IPS-NIHi7 (cell line): ENCODE measurements around the gene HSP90B1.

ENCODE experiments used
- DNase-seq: peaks from one replicate; pipeline ENCODE4 v3.0.0; 2012; ENCODE audit warnings: mixed read lengths; ENCODE audit errors: extremely low spot score

Gene HSP90B1

DNA sequence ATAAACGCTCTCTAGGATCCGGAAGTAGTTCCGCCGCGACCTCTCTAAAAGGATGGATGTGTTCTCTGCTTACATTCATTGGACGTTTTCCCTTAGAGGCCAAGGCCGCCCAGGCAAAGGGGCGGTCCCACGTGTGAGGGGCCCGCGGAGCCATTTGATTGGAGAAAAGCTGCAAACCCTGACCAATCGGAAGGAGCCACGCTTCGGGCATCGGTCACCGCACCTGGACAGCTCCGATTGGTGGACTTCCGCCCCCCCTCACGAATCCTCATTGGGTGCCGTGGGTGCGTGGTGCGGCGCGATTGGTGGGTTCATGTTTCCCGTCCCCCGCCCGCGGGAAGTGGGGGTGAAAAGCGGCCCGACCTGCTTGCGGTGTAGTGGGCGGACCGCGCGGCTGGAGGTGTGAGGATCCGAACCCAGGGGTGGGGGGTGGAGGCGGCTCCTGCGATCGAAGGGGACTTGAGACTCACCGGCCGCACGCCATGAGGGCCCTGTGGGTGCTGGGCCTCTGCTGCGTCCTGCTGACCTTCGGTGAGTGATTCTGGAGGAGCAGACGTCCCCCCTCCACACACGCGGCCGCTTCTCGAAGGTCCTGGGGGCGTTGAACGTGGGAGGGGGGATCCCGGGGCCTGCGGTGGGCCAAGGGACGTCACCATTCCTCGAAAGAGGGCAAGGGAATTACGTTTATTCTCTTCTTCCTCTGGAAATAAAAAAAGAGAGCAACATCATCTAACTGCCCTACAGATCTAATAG lies at the start of gene HSP90B1:
TSS of gene HSP90B1 (plus strand) at position 377 of the 753 bp plus-strand sequence. CDS start at position 483, 106 bp downstream.
- DNase-seq = peak; percentile 100

GRCh38 chr12:103881261-103881660 lies 48.9 kb upstream of the HSP90B1 start:
- DNase-seq = no peak

- DNase-seq = no peak
Observed at GRCh38 chr12:103882861-103883596, 47.2 kb upstream of the HSP90B1 start.

DNA sequence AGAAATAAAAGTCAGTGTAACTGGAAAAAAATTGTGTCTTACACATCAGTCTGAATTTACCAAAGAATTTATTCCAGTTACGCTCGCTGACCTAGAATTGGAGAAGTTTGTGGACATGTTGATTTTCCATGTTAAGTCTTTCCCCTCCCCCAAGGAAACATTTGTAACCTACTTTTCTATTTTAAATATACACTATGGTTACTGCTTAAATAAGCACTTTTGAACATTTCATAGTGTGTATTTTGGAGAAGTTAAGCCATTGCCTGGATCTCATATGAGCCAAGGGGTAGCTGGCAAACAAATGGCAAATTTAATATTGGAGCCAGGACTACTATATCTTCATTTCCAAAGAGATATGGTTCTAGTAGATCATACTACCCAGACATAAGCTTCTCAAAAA lies 46.3 kb upstream of the HSP90B1 start:
- no peak for DNase-seq

- peak; percentile 53 for DNase-seq
Observed at GRCh38 chr12:103884316-103884715, 45.9 kb upstream of the HSP90B1 start.

DNA sequence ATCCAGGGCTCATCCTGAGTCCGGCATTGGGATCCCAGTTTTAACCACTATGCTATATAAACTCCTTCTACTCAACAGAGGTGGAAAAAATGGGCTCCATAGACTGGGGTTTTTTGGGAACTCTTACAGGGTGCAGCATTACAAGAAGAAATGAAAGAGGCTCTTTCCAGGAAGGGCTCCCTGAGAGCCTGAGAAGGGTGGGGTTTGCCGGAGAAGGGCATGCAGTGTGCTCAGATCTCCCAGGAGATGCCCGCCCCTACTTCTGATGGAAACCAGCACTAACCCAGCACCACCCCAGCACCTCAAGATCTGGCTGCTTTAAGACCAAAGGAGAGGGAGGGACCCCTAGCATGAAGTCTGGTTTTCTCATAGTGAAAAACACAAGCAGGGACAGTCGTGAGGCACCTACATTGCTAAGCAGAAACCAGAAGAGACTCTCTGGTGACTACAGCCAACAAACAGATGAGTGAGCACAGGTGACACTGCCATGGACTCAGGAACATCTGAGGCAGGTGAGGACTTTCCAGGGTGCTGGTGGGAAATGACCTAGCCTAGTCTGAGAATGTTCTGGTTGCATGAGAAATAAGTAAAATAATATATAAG lies 43.9 kb upstream of the HSP90B1 start:
- no peak for DNase-seq

- DNase-seq = no peak
Observed at GRCh38 chr12:103887738-103888137, 42.5 kb upstream of the HSP90B1 start.

DNA sequence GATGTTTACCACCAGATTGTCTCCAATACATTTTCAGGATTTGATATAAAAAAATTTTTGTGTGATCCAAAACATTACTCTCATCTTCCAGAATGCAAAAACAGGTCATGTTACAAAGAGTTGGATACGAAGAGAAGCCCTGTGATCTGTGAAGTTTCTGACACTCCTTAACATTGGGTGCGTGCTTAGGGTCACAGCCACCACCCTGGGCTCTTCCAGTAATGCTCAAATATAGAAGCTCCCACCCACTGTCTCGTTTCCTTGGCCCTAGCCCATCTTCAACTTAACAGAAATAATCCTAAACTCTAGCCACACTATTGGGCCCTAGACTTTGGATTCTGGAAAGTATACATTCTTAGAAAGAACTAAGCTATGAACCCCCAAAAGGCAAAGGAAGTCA lies 32.9 kb upstream of the HSP90B1 start:
- DNase-seq = no peak

DNA sequence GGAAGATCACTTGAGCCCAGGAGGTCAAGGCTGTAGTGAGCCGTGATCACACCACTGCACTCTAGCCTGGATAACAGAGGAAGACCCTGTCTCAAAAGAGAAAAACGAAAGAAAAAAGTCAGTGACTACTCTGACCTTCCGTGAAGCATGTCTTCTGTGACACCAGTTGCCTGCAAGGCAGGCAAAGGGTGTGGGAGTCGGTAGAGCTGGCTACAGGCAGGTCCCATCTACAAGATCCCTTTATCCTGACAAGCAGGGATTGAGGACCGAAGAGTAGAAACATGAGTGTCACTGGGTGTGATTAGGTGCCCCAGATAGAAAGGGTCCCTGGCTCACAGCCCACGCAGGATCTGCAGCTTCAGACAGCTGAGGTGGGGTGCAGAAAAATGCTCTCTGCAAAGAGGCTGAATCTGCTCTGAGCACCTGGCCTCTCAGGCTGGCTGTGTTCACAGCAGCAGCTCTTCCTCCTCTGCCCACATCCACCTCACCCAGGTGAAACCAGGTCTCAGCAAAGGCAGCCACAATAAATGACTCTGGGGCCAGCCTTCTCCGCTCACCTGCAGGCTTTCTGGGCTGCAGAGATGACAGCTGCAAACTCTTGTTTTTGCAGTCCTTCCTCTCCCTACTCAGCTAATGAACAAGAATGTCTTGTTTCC lies 28.6 kb upstream of the HSP90B1 start:
- no peak for DNase-seq

GRCh38 chr12:103903993-103904392 lies 26.2 kb upstream of the HSP90B1 start:
- DNase-seq = no peak

- DNase-seq = no peak
Observed at GRCh38 chr12:103905730-103906349, 24.4 kb upstream of the HSP90B1 start.

- no peak for DNase-seq
Observed at GRCh38 chr12:103908246-103908541, 22.0 kb upstream of the HSP90B1 start.

DNA sequence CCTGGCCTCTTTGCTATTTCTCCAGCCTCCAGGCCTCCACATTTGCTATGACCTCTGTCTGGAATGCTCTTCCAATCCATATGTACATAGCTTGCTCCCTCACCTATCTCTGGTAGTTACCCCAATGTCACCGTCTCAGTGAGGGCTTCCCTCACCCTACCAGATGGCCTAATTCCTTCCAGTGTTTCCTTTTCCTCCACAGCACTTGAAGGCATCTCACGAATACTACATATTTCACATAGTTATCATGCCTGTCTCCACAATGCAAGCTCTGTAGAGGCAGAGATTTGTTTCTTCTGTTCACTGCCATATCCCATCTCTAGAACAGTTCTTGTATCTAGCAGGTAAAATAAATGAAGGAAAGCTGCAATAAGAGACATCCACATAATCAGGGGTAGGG lies 21.3 kb upstream of the HSP90B1 start:
- no peak for DNase-seq

- DNase-seq = no peak
Observed at GRCh38 chr12:103909811-103910210, 20.4 kb upstream of the HSP90B1 start.

- DNase-seq = no peak
Observed at GRCh38 chr12:103912069-103912468, 18.1 kb upstream of the HSP90B1 start.

GRCh38 chr12:103913100-103913499 lies 17.1 kb upstream of the HSP90B1 start:
- DNase-seq = no peak

- no peak for DNase-seq
Observed at GRCh38 chr12:103915306-103915705, 14.9 kb upstream of the HSP90B1 start.

- DNase-seq = no peak
Observed at GRCh38 chr12:103917873-103918272, 12.3 kb upstream of the HSP90B1 start.

DNA sequence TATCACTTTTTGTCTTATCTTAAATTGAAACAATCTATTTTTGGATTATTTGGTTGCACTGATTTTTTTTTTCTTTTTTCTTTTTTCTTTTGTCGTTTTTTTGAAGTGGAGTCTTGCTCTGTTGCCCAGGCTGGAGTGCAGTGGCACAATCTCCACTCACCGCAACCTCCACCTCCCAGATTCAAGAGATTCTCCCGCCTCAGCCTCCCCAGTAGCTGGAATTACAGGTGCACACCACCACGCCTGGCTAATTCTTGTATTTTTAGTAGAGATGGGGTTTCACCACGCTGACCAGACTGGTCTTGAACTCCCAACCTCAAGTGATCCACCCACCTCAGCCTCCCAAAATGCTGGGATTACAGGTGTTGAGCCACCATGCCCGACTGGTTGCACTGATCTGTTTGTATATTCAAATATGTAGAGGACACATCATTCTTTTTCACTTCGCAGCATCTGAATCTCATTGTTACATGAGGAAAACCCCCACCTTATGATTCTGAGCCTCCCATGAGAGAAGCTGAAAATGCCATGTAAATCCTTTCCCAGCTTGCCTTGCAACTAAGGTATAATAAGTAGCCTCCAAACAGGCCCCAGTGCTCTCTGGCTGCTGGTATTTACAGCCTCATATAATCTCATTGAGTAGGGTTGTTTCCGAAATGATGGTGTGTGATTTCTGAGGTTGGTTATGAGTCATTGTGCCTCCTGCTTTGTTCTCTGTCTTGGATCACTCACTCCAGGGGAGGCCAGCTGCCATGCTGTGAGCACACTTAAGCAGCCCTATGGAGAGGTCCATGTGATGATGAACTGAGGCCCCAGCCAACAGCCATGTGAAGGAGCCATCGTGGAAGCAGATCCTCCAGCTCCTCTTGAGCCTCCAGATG lies 5.2 kb upstream of the HSP90B1 start:
- DNase-seq = no peak

GRCh38 chr12:103928682-103929045 lies 1.5 kb upstream of the HSP90B1 start:
- no peak for DNase-seq
